SH-SY5Y (cell line): ENCODE measurements around the gene LRRC8B.

ENCODE experiments used
- GATA2 ChIP-seq: IDR thresholded peaks from 2 replicates; pipeline ENCODE4 v1.6.1; 2011; ENCODE audit warnings: mild to moderate bottlenecking, low read depth, low read length
- GATA3 ChIP-seq: IDR thresholded peaks from 2 replicates; pipeline ENCODE4 v1.6.1; 2011; ENCODE audit warnings: low read depth, mild to moderate bottlenecking, low read length, moderate library complexity

DNA sequence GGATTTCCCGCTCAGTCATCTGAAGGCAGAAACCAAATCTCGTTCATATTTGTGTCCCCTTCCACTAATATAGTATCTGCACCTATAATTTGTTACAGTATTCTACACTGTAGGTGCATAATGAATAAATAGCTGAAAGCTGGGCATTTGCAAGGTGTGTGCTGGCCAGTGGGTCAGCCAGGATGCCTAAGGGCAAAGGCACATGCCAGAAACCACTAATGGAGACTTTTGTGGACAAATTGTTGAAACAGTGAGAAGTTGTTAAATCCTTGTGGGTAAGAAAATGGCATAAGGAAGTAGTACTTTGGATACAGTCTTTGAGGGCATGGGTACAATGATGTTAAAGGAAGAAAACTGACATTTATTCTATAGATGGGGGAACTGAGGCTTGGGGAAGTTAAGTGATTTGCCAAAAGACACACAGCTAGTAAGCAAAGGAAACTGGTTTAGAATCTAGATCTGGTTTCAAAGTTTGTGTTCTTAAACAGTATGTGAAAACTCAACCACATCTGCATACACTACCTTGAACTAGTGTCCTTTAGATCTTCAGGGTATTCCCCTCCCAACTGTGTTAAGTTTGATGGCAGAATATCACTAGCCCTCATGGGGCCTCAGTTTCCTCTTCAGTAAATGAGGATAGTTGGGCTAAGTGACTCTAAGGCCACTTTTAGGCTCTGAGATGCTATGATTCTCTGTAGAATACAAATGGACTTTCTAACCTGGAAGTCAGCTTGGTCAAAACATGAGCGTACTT is 81.8 kb downstream of the LRRC8B start:
- no peak for TF ChIP-seq GATA2
- no peak for TF ChIP-seq GATA3
